ENCODE results near the gene GPR15LG.

- TF ChIP-seq ZNF561 (tag by site-specific recombination; IDR thresholded peaks at IDR 0.05; ENCODE audit: borderline replicate concordance) (no peak), CTCF (tag by site-specific recombination; IDR thresholded peaks at IDR 0.05) (no peak), ZNF239 (tag by site-specific recombination; IDR thresholded peaks at IDR 0.05) (no peak), ZNF449 (tag by site-specific recombination; IDR thresholded peaks at IDR 0.05) (no peak), ZSCAN4 (tag by site-specific recombination; IDR thresholded peaks at IDR 0.05) (no peak), ZNF670 (tag by site-specific recombination; IDR thresholded peaks at IDR 0.05; ENCODE audit: low read depth) (no peak), ZFP69B (tag by site-specific recombination; IDR thresholded peaks at IDR 0.05) (no peak), ZNF623 (tag by site-specific recombination; IDR thresholded peaks at IDR 0.05) (no peak), SETDB1 (IDR thresholded peaks at IDR 0.05; ENCODE audit: insufficient read length, low read length) (no peak), ZNF830 (tag by site-specific recombination; IDR thresholded peaks at IDR 0.05; ENCODE audit: low read depth) (no peak)
Observed at GRCh38 chr10:84198206-84198915, 24.8 kb downstream of the GPR15LG start.

All from HEK293 (cell line).